IMR-90 (cell line): ENCODE data around the gene ALAS1.

ENCODE experiments used
- CEBPB ChIP-seq: IDR thresholded peaks from 2 replicates; pipeline ENCODE4 v1.6.1; 2012; ENCODE audit warnings: low read depth, low read length, improper control_type of control experiment
- CTCF ChIP-seq: conservative IDR thresholded peaks from 2 replicates; pipeline ENCODE4 v1.5.1; 2012; ENCODE audit warnings: mild to moderate bottlenecking, low read depth, low read length, improper control_type of control experiment
- ELK1 ChIP-seq: fragments of 150-350 bp; IDR thresholded peaks from 2 replicates; pipeline ENCODE4 v1.6.1; 2016; ENCODE audit warnings: low read depth, mild to moderate bottlenecking, low read length, moderate library complexity, borderline replicate concordance
- FOS ChIP-seq: fragments of 150-350 bp; IDR thresholded peaks from 2 replicates; pipeline ENCODE4 v1.6.1; 2016; ENCODE audit warnings: low read depth, low read length
- MAZ ChIP-seq: IDR thresholded peaks from 2 replicates; pipeline ENCODE4 v1.6.1; 2012; ENCODE audit warnings: low read depth, mild to moderate bottlenecking, low read length, improper control_type of control experiment, moderate library complexity, borderline replicate concordance
- NFE2L2 ChIP-seq: fragments of 150-350 bp; IDR thresholded peaks from 2 replicates; pipeline ENCODE4 v1.6.1; 2016; ENCODE audit warnings: low read depth, mild to moderate bottlenecking, low read length
- POLR2A ChIP-seq: IDR thresholded peaks from 2 replicates; pipeline ENCODE4 v1.6.1; 2012; ENCODE audit warnings: mild to moderate bottlenecking, low read depth, low read length
- RAD21 ChIP-seq: IDR thresholded peaks from 2 replicates; pipeline ENCODE4 v1.6.1; 2012; ENCODE audit warnings: low read length, improper control_type of control experiment
- RFX5 ChIP-seq: IDR thresholded peaks from 2 replicates; pipeline ENCODE4 v1.8.0; 2012; ENCODE audit warnings: low read depth, mild to moderate bottlenecking, low read length, moderate library complexity
- SMC3 ChIP-seq: fragments of 150-350 bp; IDR thresholded peaks from 2 replicates; pipeline ENCODE4 v1.6.1; 2016; ENCODE audit warnings: low read depth, mild to moderate bottlenecking, antibody characterized with exemption, low read length, moderate library complexity
- USF2 ChIP-seq: fragments of 150-350 bp; IDR thresholded peaks from 2 replicates; pipeline ENCODE4 v1.6.1; 2017; ENCODE audit warnings: mild to moderate bottlenecking, antibody characterized with exemption, low read length, low read depth

- TF ChIP-seq CTCF, result no peak
- TF ChIP-seq FOS, result no peak
- TF ChIP-seq RFX5, result no peak
- no peak for TF ChIP-seq MAZ
- no peak for TF ChIP-seq POLR2A
- TF ChIP-seq NFE2L2, result no peak
- no peak for TF ChIP-seq USF2
- no peak for TF ChIP-seq ELK1
- TF ChIP-seq RAD21, result no peak
- TF ChIP-seq CEBPB, result no peak
- no peak for TF ChIP-seq SMC3
These were observed 21.7 kb upstream of the ALAS1 start for GRCh38 chr3:52176180-52176752.
